CD14-positive monocyte (primary cell): ENCODE results near the gene TECPR2. TPM values are rescaled to one million over a fixed set of nuclear protein-coding genes. Genes with fewer than 3 reads are reported as not detected.

Experiments
- DNase-seq, 3 donors: peaks; one replicate each; pipeline ENCODE4 v3.0.0-alpha.2; 2011 to 2022
- H2AFZ ChIP-seq: 2 replicates; pipeline ENCODE4 v1.6.0; 2012; ENCODE audit warnings: mild to moderate bottlenecking, low read depth, low read length, inconsistent platforms; ENCODE audit not compliant: insufficient read depth, poor library complexity, severe bottlenecking
- H3K27ac ChIP-seq, 2 donors: 1 replicate in 1 of 2; 2 replicates in 1 of 2; pipeline ENCODE4 v1.5.1; 2012 to 2013; ENCODE audit warnings: low read length in 2 of 2, control low read depth in 1 of 2, inconsistent platforms in 1 of 2, low read depth in 1 of 2, mild to moderate bottlenecking in 1 of 2
- H3K27me3 ChIP-seq, 2 donors: one replicate each; pipeline versions ENCODE4 v1.6.0 to v1.6.1; 2011 to 2013; ENCODE audit warnings: low read length in 2 of 2; ENCODE audit not compliant: control insufficient read depth in 2 of 2, insufficient read depth in 2 of 2
- H3K36me3 ChIP-seq, 2 donors: replicated peaks in 1 of 2; 1 replicate in 1 of 2; 2 replicates in 1 of 2; pipeline versions ENCODE4 v1.5.1 to v1.6.1; 2012 to 2013; ENCODE audit warnings: low read length in 2 of 2, control low read depth in 1 of 2, inconsistent platforms in 1 of 2, mild to moderate bottlenecking in 1 of 2; ENCODE audit not compliant: insufficient read depth in 2 of 2, control insufficient read depth in 1 of 2
- H3K4me1 ChIP-seq, 2 donors: 1 replicate in 1 of 2; 2 replicates in 1 of 2; pipeline versions ENCODE4 v1.5.1 to v1.6.1; 2012 to 2013; ENCODE audit warnings: low read length in 2 of 2, control low read depth in 1 of 2, inconsistent platforms in 1 of 2, mild to moderate bottlenecking in 1 of 2, moderate library complexity in 1 of 2; ENCODE audit not compliant: insufficient read depth in 2 of 2, control insufficient read depth in 1 of 2
- H3K4me2 ChIP-seq: replicated peaks from 2 replicates; pipeline ENCODE3; 2012; ENCODE audit warnings: low read length, moderate library complexity, mild to moderate bottlenecking; ENCODE audit not compliant: poor library complexity, severe bottlenecking; ENCODE audit errors: extremely low read depth
- H3K4me3 ChIP-seq, 3 experiments: fragments of 200-600 bp in 1 of 3; sonication (generic) in 1 of 3; replicated peaks in 1 of 3; 1 replicate in 2 of 3; 2 replicates in 1 of 3; pipeline ENCODE4 v1.5.1; 2011 to 2013; ENCODE audit warnings: low read length in 3 of 3, mild to moderate bottlenecking in 3 of 3, control low read depth in 2 of 3, low read depth in 2 of 3, inconsistent platforms in 1 of 3, moderate library complexity in 1 of 3
- H3K79me2 ChIP-seq: 2 replicates; pipeline ENCODE4 v1.6.0; 2012; ENCODE audit warnings: mild to moderate bottlenecking, control low read depth, inconsistent platforms, low read length, moderate library complexity; ENCODE audit not compliant: insufficient read depth
- H3K9ac ChIP-seq: 2 replicates; pipeline ENCODE4 v1.6.0; 2017; ENCODE audit warnings: low read length, mild to moderate bottlenecking; ENCODE audit not compliant: insufficient read depth, poor library complexity, severe bottlenecking
- H3K9me3 ChIP-seq, 2 donors: replicated peaks in 1 of 2; 1 replicate in 1 of 2; 2 replicates in 1 of 2; pipeline versions ENCODE4 v1.5.1 to v1.6.1; 2012 to 2013; ENCODE audit warnings: low read length in 2 of 2, control low read depth in 1 of 2; ENCODE audit not compliant: control insufficient read depth in 1 of 2, insufficient read depth in 1 of 2
- H4K20me1 ChIP-seq: 2 replicates; pipeline ENCODE4 v1.6.0; 2012; ENCODE audit warnings: mild to moderate bottlenecking, low read length, control low read depth, moderate library complexity; ENCODE audit not compliant: insufficient read depth
- H3K27ac Mint-ChIP-seq, 7 donors: one replicate each; pipeline ENCODE4 v1.8.0; 2020; ENCODE audit warnings: mild to moderate bottlenecking in 7 of 7, mixed read lengths in 7 of 7, moderate library complexity in 6 of 7, inconsistent platforms in 2 of 7
- H3K27me3 Mint-ChIP-seq, 3 donors: one replicate each; pipeline ENCODE4 v1.8.0; 2021 to 2022; ENCODE audit warnings: low read depth in 3 of 3, mild to moderate bottlenecking in 3 of 3, mixed read lengths in 3 of 3, moderate library complexity in 3 of 3, inconsistent platforms in 1 of 3
- H3K36me3 Mint-ChIP-seq, 2 donors: one replicate each; pipeline ENCODE4 v1.8.0; 2020; ENCODE audit warnings: mixed read lengths in 2 of 2, inconsistent platforms in 1 of 2, mild to moderate bottlenecking in 1 of 2
- H3K4me1 Mint-ChIP-seq: one replicate; pipeline ENCODE4 v1.8.0; 2020; ENCODE audit warnings: mild to moderate bottlenecking, mixed read lengths
- H3K4me3 Mint-ChIP-seq, 2 donors: one replicate each; pipeline ENCODE4 v1.8.0; 2020; ENCODE audit warnings: mild to moderate bottlenecking in 2 of 2, mixed read lengths in 2 of 2, moderate library complexity in 1 of 2
- H3K9me3 Mint-ChIP-seq, 7 donors: one replicate each; pipeline ENCODE4 v1.8.0; 2020 to 2022; ENCODE audit warnings: mixed read lengths in 7 of 7, mild to moderate bottlenecking in 6 of 7, moderate library complexity in 6 of 7, inconsistent platforms in 2 of 7
- CTCF ChIP-seq: fragments of 200-600 bp; IDR thresholded peaks from one replicate; pipeline ENCODE4 v1.8.0; 2022; ENCODE audit warnings: antibody characterized with exemption, mild to moderate bottlenecking
- WGBS: methylation state at CpG from one replicate; pipeline ENCODE4 v1.1.5; 2013; ENCODE audit warnings: missing lambda C conversion rate; ENCODE audit not compliant: insufficient coverage; 5-methylcytosine and 5-hydroxymethylcytosine counted together
- intact Hi-C, 2 donors: fragments of 100-400 bp; cut with micrococcal nuclease; formaldehyde crosslinking; loops; one replicate each; pipeline versions ENCODE4 v1.15.0 to v1.15.1; 2023
- polyA plus RNA-seq, 3 donors: library from polyadenylated mRNA; depleted of rRNA in 1 of 3; unstranded in 2 of 3; stranded (reverse) in 1 of 3; fragments of 300-500 nt in 2 of 3; fragments of >200 nt in 1 of 3; fragmentation: Illumina TruSeq in 2 of 3; gene quantifications; 1 replicate in 2 of 3; 2 replicates in 1 of 3; pipeline ENCODE4 v1.2.3, GENCODE V29; 2012 to 2021

TECPR2 gene
- polyA plus RNA-seq, 3 donors, result 2.8 to 10.4 (median 6.4) TPM

GRCh38 chr14:102498678-102499265 is 136.0 kb downstream of the TECPR2 start:
- Mint-ChIP-seq H3K27me3 (peaks cover 0 to 2% (median 0%) of the 10 kb centered on the region in 3 donors), H3K36me3 (peaks cover 37 to 61% of the 10 kb centered on the region in 2 donors), H3K9me3 (peaks cover 0 to 2% (median 0%) of the 10 kb centered on the region in 7 donors), H3K27ac (peak overlapping the region in 4 of 7 donors; percentile 18 to 85 (median 46)), H3K4me1 (peaks cover 18% of the 10 kb centered on the region), H3K4me3 (no peak overlapping the region)
- TF ChIP-seq CTCF, result no peak
- Histone ChIP-seq H3K4me2 (no peak overlapping the region), H3K79me2 (no peaks in the 10 kb centered on the region), H3K27me3 (no peaks in the 10 kb centered on the region), H2AFZ (no peak overlapping the region), H3K36me3 (peaks cover 32 to 33% of the 10 kb centered on the region in 2 donors), H4K20me1 (no peaks in the 10 kb centered on the region), H3K9ac (no peak overlapping the region), H3K4me1 (peaks cover 15 to 18% of the 10 kb centered on the region in 2 donors), H3K9me3 (no peaks in the 10 kb centered on the region), H3K4me3 (no peak overlapping the region), H3K27ac (no peak overlapping the region)
- no peak for DNase-seq
- intact Hi-C loops, result no loop called here
- WGBS, result 95% methylated on average over 15 of the region's 21 CpGs

GRCh38 chr14:102499401-102500157 is 136.8 kb downstream of the TECPR2 start:
- H3K4me3 ChIP-seq, result no peak overlapping the region
- no peak for TF ChIP-seq CTCF
- 94% methylated on average over 15 of the region's 23 CpGs for WGBS
- H3K27me3 ChIP-seq, result no peaks in the 10 kb centered on the region
- Mint-ChIP-seq H3K4me1 (peaks cover 19% of the 10 kb centered on the region), H3K27me3 (peaks cover 0 to 2% (median 0%) of the 10 kb centered on the region in 3 donors), H3K4me3 (no peak overlapping the region), H3K27ac (peak overlapping the region; percentile 85 to 95 (median 90)), H3K36me3 (peaks cover 37 to 60% of the 10 kb centered on the region in 2 donors), H3K9me3 (peaks cover 0 to 2% (median 0%) of the 10 kb centered on the region in 7 donors)
- H3K36me3 ChIP-seq, result peaks cover 32 to 33% of the 10 kb centered on the region in 2 donors
- peaks cover 15 to 18% of the 10 kb centered on the region in 2 donors for H3K4me1 ChIP-seq
- no peak overlapping the region for H3K9ac ChIP-seq
- H3K9me3 ChIP-seq, result no peaks in the 10 kb centered on the region
- H2AFZ ChIP-seq, result no peak overlapping the region
- H3K4me2 ChIP-seq, result no peak overlapping the region
- H3K27ac ChIP-seq, result peak overlapping the region; percentile 66 to 76
- H3K79me2 ChIP-seq, result no peaks in the 10 kb centered on the region
- no peaks in the 10 kb centered on the region for H4K20me1 ChIP-seq
- intact Hi-C loops, result loop anchor here in 1 of 2 donors (10.0 kb wide), 1 partner anchor 135 kb away; the partner anchor contains the start of genes CINP and TECPR2
- DNase-seq, result no peak
